GM12892 (cell line): ENCODE measurements around the gene PLA2G2F.

Source experiments
- POLR2A ChIP-seq: IDR thresholded peaks from 2 replicates; pipeline ENCODE4 v1.6.1; 2011; ENCODE audit warnings: low read depth, low read length, control low read depth
- POLR2AphosphoS5 ChIP-seq: IDR thresholded peaks from 2 replicates; pipeline ENCODE4 v1.6.1; 2011; ENCODE audit warnings: low read depth, low read length, control low read depth
- TAF1 ChIP-seq: IDR thresholded peaks from 2 replicates; pipeline ENCODE4 v1.6.1; 2011; ENCODE audit warnings: low read depth, mild to moderate bottlenecking, control low read depth, low read length, borderline replicate concordance

- TF ChIP-seq POLR2AphosphoS5 (no peak), POLR2A (no peak), TAF1 (no peak)
Observed at GRCh38 chr1:20198296-20198695, 59.2 kb downstream of the PLA2G2F start.
